Activated naive CD8-positive, alpha-beta T cell (primary cell): Measurements from ENCODE around the gene ULK4.
"Not testable (repeated sequence)": the region's sequence is repeated elsewhere in the genome, so short reads cannot be mapped to it uniquely, and the experiment has no call there.

Experiments used
- H3K27ac Mint-ChIP-seq: one replicate; pipeline ENCODE4 v1.8.0; 2021; ENCODE audit warnings: mixed read lengths
- H3K27me3 Mint-ChIP-seq: one replicate; pipeline ENCODE4 v1.8.0; 2021; ENCODE audit warnings: mixed read lengths
- H3K36me3 Mint-ChIP-seq: one replicate; pipeline ENCODE4 v1.8.0; 2021; ENCODE audit warnings: mixed read lengths
- H3K4me1 Mint-ChIP-seq: one replicate; pipeline ENCODE4 v1.8.0; 2021; ENCODE audit warnings: low read depth, mixed read lengths
- H3K4me3 Mint-ChIP-seq: one replicate; pipeline ENCODE4 v1.8.0; 2021; ENCODE audit warnings: mild to moderate bottlenecking, mixed read lengths
- H3K9me3 Mint-ChIP-seq: one replicate; pipeline ENCODE4 v1.8.0; 2021; ENCODE audit warnings: low read depth, mixed read lengths

Gene ULK4

DNA sequence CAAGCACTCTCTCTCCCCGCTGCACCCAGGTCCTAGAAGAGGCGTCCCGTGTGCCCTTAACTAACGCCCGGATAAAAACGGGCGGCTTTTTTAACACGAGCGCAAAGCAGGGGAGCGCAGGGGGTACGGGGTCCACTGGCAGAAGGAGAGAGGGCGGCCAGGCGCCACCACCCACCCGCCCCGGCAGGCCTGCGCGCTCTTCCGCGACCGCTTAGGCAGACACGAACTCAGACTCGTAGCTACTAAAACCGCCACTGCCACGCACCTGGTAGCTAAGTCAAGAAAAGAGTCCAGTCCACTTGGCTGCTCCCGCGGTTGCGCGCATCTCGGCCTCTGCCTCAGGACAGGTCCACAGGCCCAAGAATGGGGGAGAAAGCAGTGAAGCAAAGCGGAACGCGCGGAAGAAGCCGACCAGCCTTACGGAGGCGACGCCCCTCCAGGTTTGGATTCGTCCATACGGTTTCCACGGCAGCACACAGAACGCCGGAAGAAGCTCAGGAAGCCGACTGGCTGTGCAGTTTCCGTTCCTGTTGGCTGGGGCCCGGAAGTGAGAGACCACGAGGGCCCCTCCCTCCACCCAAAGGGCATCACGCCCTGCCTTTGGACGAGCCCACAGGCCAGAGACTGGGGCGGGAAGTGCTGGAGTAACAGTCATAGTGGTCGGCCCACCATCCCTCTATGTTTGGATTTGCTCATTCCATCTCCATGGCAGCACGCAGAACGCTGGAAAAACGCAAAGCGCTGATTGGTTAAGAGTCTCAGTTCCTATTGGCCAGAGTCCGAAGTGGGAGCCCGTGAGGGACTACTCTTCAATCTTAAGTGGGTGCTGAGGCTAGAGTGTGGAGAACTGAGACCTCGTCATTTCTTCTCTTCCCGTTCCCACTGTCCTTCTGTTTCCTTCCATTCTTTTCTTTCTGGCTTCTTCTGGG is at the start of gene ULK4:
TSS of gene ULK4 (minus strand) at position 353 of the 929 bp plus-strand sequence. CDS start 7,344 bp downstream, outside the sequence.
- H3K27me3 Mint-ChIP-seq: no peaks in the 10 kb centered on the region
- no peaks in the 10 kb centered on the region for H3K36me3 Mint-ChIP-seq
- peaks cover 20% of the 10 kb centered on the region for H3K4me1 Mint-ChIP-seq
- peak within 1 kb of the TSS; percentile 92 for H3K27ac Mint-ChIP-seq
- H3K4me3 Mint-ChIP-seq: peak within 1 kb of the TSS; percentile 97
- no peaks in the 10 kb centered on the region for H3K9me3 Mint-ChIP-seq

GRCh38 chr3:42010530-42010929 is 48.6 kb upstream of the ULK4 start:
- no peaks in the 10 kb centered on the region for H3K36me3 Mint-ChIP-seq
- peaks cover 30% of the 10 kb centered on the region for H3K4me1 Mint-ChIP-seq
- no peak overlapping the region for H3K27ac Mint-ChIP-seq
- no peak overlapping the region for H3K4me3 Mint-ChIP-seq
- H3K27me3 Mint-ChIP-seq: no peaks in the 10 kb centered on the region
- H3K9me3 Mint-ChIP-seq: no peaks in the 10 kb centered on the region

DNA sequence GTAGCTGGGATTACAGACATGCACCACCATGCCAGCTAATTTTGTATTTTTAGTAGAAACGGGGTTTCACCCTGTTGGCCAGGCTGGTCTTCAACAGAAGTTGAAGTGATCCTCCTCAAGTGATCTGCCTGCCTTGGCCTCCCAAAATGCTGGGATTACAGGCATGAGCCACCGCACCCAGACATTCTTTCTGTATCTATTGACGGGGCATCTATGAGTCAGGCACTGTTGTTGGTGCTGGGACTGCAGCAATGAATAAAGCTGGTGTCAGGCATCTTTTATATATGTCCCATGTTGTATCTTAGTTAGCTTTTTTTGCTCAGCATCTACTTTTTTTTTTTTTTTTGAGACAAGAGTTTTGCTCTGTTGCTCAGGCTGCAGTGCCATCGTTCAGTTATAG is 47.6 kb upstream of the ULK4 start:
- H3K4me3 Mint-ChIP-seq: no peak overlapping the region
- H3K9me3 Mint-ChIP-seq: no peaks in the 10 kb centered on the region
- H3K36me3 Mint-ChIP-seq: no peaks in the 10 kb centered on the region
- H3K27ac Mint-ChIP-seq: no peak overlapping the region
- no peaks in the 10 kb centered on the region for H3K27me3 Mint-ChIP-seq
- peaks cover 20% of the 10 kb centered on the region for H3K4me1 Mint-ChIP-seq

DNA sequence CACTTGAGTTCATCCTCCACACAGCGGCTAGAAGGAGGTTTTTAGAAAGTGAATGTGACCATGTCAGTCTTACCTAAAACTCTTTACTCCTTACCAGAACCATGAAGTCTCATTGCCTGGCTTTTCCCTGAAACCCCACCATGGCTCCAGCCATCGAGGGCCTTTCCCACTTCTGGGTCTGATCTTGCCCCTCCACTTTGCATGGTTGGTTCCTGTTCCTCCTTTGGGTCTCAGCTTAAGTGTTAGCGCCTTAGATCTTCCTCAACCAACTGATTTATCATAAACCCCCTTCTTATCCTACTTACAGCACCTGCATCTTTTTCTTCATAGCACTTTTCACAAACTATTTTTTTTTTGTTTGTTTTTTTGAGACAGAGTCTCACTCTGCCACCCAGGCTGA is 45.9 kb upstream of the ULK4 start:
- Mint-ChIP-seq H3K4me1 (peaks cover 12% of the 10 kb centered on the region), H3K4me3 (no peak overlapping the region), H3K27me3 (no peaks in the 10 kb centered on the region)

DNA sequence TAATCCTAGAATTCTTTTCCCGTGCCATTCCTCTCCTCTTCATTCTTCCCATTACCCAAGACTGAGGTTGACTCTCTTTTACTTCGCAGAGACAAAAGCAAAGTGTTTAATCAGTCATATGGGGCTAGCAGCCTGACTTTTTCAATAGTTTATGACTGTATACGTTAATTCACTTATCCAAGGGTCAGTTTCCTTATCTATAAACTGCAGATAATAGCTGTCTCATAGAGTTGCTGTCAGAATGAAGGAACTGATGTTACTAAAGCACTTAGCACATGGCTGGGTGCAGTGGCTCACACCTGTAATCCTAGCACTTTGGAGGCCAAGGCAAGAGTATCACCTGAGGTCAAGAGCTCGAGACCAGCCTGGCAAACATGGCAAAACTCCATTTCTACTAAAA is 43.5 kb upstream of the ULK4 start:
- Mint-ChIP-seq H3K36me3 (peaks cover 3% of the 10 kb centered on the region), H3K9me3 (no peaks in the 10 kb centered on the region), H3K4me1 (no peaks in the 10 kb centered on the region), H3K27me3 (no peaks in the 10 kb centered on the region), H3K27ac (no peak overlapping the region), H3K4me3 (no peak overlapping the region)

More for the DNA sequence above, 45.9 kb upstream of the ULK4 start:
- Mint-ChIP-seq H3K36me3 (no peaks in the 10 kb centered on the region), H3K27ac (no peak overlapping the region), H3K9me3 (no peaks in the 10 kb centered on the region)

DNA sequence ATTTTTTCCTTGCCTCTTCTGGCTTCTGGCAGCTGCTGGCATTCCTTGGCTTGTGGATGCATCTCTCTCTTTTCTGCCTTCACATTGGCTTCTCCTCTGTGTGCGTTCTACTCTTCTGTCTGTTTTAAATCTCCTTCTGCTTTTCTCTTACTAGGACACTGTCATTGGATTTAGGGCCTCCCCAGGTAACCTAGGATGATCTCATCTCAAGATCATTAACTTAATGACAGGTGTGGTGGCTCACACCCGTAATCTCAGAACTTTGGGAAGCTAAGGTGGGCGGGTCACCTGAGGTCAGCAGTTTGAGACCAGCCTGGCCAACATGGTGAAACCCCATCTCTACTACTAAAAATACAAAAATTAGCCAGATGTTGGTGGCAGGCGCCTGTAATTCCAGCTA is 40.9 kb upstream of the ULK4 start:
- H3K27me3 Mint-ChIP-seq: peaks cover 1% of the 10 kb centered on the region
- H3K4me3 Mint-ChIP-seq: no peak overlapping the region

GRCh38 chr3:42001777-42002176 is 39.9 kb upstream of the ULK4 start:
- H3K27me3 Mint-ChIP-seq: peaks cover 1% of the 10 kb centered on the region
- no peak overlapping the region for H3K4me3 Mint-ChIP-seq
- peaks cover 3% of the 10 kb centered on the region for H3K36me3 Mint-ChIP-seq
- no peaks in the 10 kb centered on the region for H3K4me1 Mint-ChIP-seq
- no peak overlapping the region for H3K27ac Mint-ChIP-seq
- no peaks in the 10 kb centered on the region for H3K9me3 Mint-ChIP-seq

More for the DNA sequence above, 40.9 kb upstream of the ULK4 start:
- no peaks in the 10 kb centered on the region for H3K9me3 Mint-ChIP-seq
- H3K27ac Mint-ChIP-seq: no peak overlapping the region
- H3K36me3 Mint-ChIP-seq: peaks cover 3% of the 10 kb centered on the region
- H3K4me1 Mint-ChIP-seq: no peaks in the 10 kb centered on the region

GRCh38 chr3:41999909-42000308 is 38.0 kb upstream of the ULK4 start:
- Mint-ChIP-seq H3K27ac (no peak overlapping the region), H3K36me3 (peaks cover 3% of the 10 kb centered on the region), H3K27me3 (peaks cover 1% of the 10 kb centered on the region), H3K4me1 (no peaks in the 10 kb centered on the region), H3K9me3 (no peaks in the 10 kb centered on the region), H3K4me3 (no peak overlapping the region)

DNA sequence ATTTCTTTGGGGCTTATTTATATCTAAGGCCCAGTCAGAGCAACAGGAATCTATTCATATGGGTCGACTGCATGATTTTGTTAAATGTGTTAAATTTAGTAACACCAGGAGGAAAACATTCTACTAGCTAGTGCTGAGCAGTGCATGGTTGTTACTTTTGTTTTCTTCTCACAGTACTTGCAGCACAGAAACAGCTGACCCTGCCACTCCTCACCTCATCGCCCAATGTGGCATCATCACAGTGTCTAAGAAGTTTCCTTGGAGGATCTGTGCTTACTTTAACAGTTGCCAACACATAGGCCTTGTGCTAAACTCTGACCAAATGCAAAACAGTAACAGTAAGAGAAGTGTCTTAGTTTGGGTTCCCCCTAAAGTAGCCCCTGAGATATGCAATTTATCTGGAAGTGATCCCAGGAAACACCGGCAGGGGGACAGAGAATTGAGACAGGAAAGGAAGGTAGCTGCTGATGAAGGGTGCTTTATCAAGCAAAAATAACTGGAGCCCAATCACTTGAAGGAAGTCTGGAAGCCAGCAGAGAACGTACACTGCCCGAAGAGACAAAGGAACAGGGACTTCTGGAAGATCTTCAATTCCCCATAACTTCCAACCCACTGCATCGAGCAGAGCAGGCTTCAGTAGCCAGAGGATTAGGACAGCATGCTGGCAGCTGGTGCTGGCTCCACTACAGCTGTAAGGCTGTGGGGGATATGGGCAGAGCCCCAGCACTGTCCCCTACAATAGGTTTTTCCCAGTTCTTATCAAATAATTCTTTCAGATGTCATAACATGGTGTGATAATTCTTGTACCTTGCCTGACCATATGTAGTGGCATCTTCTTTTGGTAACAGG is 36.0 kb upstream of the ULK4 start:
- no peak overlapping the region for H3K4me3 Mint-ChIP-seq
- H3K4me1 Mint-ChIP-seq: no peaks in the 10 kb centered on the region
- no peak overlapping the region for H3K27ac Mint-ChIP-seq
- peaks cover 1% of the 10 kb centered on the region for H3K27me3 Mint-ChIP-seq
- no peaks in the 10 kb centered on the region for H3K9me3 Mint-ChIP-seq
- peaks cover 3% of the 10 kb centered on the region for H3K36me3 Mint-ChIP-seq

GRCh38 chr3:41991437-41991836 is 29.5 kb upstream of the ULK4 start:
- Mint-ChIP-seq H3K9me3 (no peaks in the 10 kb centered on the region), H3K4me3 (no peak overlapping the region), H3K36me3 (peaks cover 2% of the 10 kb centered on the region), H3K4me1 (no peaks in the 10 kb centered on the region), H3K27me3 (no peaks in the 10 kb centered on the region), H3K27ac (no peak overlapping the region)

DNA sequence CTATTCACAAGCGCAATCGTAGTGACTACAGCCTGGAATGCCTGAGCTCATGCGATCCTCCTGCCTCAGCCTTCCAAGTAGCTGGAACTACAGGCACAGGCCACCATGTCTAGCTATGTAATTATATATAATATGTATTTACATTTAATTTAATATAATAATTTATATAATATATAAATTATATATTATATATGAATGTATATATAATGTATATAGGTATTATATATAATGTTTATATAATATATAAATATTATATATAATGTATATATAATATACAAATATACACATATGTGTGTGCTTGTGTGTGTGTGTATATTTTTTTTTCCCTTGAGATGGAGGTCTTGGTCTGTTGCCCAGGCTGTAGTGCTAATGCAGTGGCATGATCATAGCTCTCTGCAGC is 27.6 kb upstream of the ULK4 start:
- H3K27ac Mint-ChIP-seq: no peak overlapping the region
- H3K27me3 Mint-ChIP-seq: no peaks in the 10 kb centered on the region
- H3K4me1 Mint-ChIP-seq: no peaks in the 10 kb centered on the region
- H3K4me3 Mint-ChIP-seq: no peak overlapping the region
- peaks cover 2% of the 10 kb centered on the region for H3K36me3 Mint-ChIP-seq
- H3K9me3 Mint-ChIP-seq: no peaks in the 10 kb centered on the region

GRCh38 chr3:41987627-41988026 is 25.7 kb upstream of the ULK4 start:
- no peaks in the 10 kb centered on the region for H3K27me3 Mint-ChIP-seq
- peaks cover 2% of the 10 kb centered on the region for H3K36me3 Mint-ChIP-seq
- no peak overlapping the region for H3K27ac Mint-ChIP-seq
- no peaks in the 10 kb centered on the region for H3K4me1 Mint-ChIP-seq
- no peaks in the 10 kb centered on the region for H3K9me3 Mint-ChIP-seq
- H3K4me3 Mint-ChIP-seq: no peak overlapping the region

- H3K36me3 Mint-ChIP-seq: peaks cover 2% of the 10 kb centered on the region
- H3K4me3 Mint-ChIP-seq: no peak overlapping the region
- H3K4me1 Mint-ChIP-seq: no peaks in the 10 kb centered on the region
- no peak overlapping the region for H3K27ac Mint-ChIP-seq
- H3K27me3 Mint-ChIP-seq: no peaks in the 10 kb centered on the region
- H3K9me3 Mint-ChIP-seq: no peaks in the 10 kb centered on the region
Observed at GRCh38 chr3:41986561-41986960, 24.7 kb upstream of the ULK4 start.

DNA sequence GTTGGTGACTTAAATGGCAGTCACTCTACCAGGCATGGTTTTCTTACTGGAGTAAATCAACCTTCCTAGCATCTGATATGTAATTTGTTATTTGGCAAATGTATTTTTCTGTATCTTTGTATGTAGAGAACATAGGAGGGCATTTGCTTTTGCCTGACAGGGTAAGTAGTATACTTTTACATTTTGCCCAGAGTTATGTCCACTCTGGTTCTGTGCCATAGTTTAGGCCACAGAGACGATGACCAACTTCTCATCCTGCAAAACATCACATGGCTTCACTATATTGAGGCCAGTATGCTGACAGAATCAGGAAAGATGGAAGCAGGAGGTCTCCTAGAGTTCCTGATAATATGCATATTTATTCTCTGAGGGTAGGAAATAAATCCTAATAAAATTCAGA is 23.1 kb upstream of the ULK4 start:
- Mint-ChIP-seq H3K27me3 (no peaks in the 10 kb centered on the region), H3K36me3 (peaks cover 2% of the 10 kb centered on the region), H3K4me3 (no peak overlapping the region), H3K27ac (no peak overlapping the region), H3K9me3 (no peaks in the 10 kb centered on the region), H3K4me1 (no peaks in the 10 kb centered on the region)

GRCh38 chr3:41983091-41983490 is 21.2 kb upstream of the ULK4 start:
- not testable (repeated sequence) for H3K4me3 Mint-ChIP-seq, H3K9me3 Mint-ChIP-seq, H3K4me1 Mint-ChIP-seq, H3K36me3 Mint-ChIP-seq, H3K27me3 Mint-ChIP-seq, H3K27ac Mint-ChIP-seq
